ENCODE data around the gene TRMT11. TPM values are rescaled to one million over a fixed set of nuclear protein-coding genes. Genes with fewer than 3 reads are reported as not detected.

The TRMT11 gene
- total RNA-seq, 4 donors from 2014 or later, result 16.1 to 24.9 (median 18.8) TPM

DNA sequence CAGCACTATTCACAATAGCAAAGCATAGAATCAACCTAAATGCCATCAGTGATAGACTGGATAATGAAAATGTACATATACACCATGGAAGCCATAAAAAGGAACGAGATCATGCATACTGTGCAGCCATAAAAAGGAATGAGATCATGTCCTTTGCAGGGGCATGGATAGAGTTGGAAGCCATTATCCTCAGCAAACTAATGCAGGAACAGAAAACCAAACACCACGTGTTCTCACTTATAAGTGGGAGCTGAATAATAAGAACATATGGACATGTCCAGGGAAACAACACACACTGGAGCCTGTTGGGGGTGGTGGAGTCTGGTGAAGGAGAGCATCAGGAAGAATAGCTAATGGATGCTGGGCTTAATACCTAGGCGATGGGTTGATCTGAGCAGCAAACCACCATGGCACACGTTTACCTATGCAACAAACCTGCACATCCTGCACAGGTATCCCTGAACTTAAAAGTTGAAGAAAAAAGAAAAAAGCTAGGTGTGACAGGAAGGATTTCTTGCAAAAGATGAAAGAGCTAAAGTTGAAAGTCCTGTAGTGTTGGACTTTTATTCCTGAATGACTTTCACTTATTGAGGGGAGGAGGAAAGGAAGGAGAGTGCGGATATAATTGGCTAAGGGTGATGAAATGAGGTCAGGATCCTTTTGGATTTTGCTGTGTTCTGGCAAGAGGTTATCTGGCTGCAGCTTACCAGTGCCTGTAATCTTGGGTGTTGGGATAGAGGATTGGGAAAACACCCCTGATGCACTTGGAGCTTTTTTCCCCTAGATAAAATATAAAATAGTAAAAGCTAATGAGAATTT lies 8.5 kb downstream of the TRMT11 start:
- DNase-seq (ENCODE audit: extremely low spot score), result no peak
- no peak for TF ChIP-seq POLR2A (IDR thresholded peaks at IDR 0.05; ENCODE audit: low read depth)
- TF ChIP-seq, protein P1, sequence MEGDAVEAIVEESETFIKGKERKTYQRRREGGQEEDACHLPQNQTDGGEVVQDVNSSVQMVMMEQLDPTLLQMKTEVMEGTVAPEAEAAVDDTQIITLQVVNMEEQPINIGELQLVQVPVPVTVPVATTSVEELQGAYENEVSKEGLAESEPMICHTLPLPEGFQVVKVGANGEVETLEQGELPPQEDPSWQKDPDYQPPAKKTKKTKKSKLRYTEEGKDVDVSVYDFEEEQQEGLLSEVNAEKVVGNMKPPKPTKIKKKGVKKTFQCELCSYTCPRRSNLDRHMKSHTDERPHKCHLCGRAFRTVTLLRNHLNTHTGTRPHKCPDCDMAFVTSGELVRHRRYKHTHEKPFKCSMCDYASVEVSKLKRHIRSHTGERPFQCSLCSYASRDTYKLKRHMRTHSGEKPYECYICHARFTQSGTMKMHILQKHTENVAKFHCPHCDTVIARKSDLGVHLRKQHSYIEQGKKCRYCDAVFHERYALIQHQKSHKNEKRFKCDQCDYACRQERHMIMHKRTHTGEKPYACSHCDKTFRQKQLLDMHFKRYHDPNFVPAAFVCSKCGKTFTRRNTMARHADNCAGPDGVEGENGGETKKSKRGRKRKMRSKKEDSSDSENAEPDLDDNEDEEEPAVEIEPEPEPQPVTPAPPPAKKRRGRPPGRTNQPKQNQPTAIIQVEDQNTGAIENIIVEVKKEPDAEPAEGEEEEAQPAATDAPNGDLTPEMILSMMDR (IDR thresholded peaks at IDR 0.05), result no peak
- no peak for TF ChIP-seq POLR2AphosphoS5 (IDR thresholded peaks at IDR 0.05)
- no peak for TF ChIP-seq EP300 (IDR thresholded peaks at IDR 0.05)
- no peaks in the 10 kb centered on the region for H3K9me3 ChIP-seq
- H3K27me3 ChIP-seq, result no peaks in the 10 kb centered on the region
- H3K4me1 ChIP-seq, result peaks cover 0 to 39% (median 30%) of the 10 kb centered on the region in 4 donors
- H3K36me3 ChIP-seq, result peaks cover 0 to 26% (median 10%) of the 10 kb centered on the region in 4 donors
- H3K27ac ChIP-seq (replicated peaks in 1 of 4), result no peak overlapping the region
- intact Hi-C loops (cut with DNase I), result loop anchor here (10.0 kb wide), 1 partner anchor 1130 kb away; no protein-coding TSS in a partner anchor
- no peak overlapping the region for H3K4me3 ChIP-seq
- WGBS, result 79% methylated on average over 5 of the region's 5 CpGs

DNA sequence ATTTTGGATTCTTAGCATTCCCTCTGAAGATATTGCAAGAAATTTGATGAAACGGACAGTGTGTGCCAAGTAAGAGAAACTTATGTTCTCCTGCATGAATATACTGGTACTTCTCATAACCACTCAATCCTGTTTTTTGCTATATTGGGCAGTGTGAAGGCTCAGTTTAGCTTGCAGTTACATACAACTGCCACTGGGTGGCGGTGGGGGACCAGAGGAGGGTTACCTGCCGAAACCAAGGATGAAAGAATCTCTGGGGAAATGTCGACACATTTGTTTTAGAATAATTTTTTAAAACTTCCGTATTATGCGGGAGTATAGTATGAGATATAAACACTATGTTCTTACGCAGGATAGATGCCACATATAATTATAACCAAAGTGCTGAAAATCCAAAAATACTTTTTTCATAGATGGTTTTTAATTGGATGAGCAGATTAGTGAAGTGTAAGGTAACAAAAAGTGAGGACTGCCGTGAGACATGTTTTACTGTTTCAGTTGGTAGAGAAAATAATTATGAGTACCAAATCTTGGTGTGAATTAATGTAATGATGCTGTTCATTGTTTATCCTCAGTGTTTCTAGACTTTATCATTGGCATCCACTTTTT lies 9.7 kb downstream of the TRMT11 start:
- Histone ChIP-seq H3K4me3 (peak overlapping the region in 3 of 4 donors; percentile 16 to 34 (median 16)), H3K9me3 (no peaks in the 10 kb centered on the region), H3K27ac (replicated peaks in 1 of 4) (no peak overlapping the region), H3K4me1 (peaks cover 0 to 32% (median 20%) of the 10 kb centered on the region in 4 donors), H3K36me3 (peaks cover 0 to 30% (median 19%) of the 10 kb centered on the region in 4 donors), H3K27me3 (no peaks in the 10 kb centered on the region)
- intact Hi-C loops (cut with DNase I), result loop anchor here (10.0 kb wide), 1 partner anchor 1129 kb away; no protein-coding TSS in a partner anchor
- TF ChIP-seq, protein P1 (IDR thresholded peaks at IDR 0.05), result peak in 2 of 3 experiments; percentile 93 to 95
- no peak for TF ChIP-seq POLR2AphosphoS5 (IDR thresholded peaks at IDR 0.05)
- no peak for DNase-seq (ENCODE audit: extremely low spot score)
- WGBS, result 7% methylated on average over 8 of the region's 8 CpGs

DNA sequence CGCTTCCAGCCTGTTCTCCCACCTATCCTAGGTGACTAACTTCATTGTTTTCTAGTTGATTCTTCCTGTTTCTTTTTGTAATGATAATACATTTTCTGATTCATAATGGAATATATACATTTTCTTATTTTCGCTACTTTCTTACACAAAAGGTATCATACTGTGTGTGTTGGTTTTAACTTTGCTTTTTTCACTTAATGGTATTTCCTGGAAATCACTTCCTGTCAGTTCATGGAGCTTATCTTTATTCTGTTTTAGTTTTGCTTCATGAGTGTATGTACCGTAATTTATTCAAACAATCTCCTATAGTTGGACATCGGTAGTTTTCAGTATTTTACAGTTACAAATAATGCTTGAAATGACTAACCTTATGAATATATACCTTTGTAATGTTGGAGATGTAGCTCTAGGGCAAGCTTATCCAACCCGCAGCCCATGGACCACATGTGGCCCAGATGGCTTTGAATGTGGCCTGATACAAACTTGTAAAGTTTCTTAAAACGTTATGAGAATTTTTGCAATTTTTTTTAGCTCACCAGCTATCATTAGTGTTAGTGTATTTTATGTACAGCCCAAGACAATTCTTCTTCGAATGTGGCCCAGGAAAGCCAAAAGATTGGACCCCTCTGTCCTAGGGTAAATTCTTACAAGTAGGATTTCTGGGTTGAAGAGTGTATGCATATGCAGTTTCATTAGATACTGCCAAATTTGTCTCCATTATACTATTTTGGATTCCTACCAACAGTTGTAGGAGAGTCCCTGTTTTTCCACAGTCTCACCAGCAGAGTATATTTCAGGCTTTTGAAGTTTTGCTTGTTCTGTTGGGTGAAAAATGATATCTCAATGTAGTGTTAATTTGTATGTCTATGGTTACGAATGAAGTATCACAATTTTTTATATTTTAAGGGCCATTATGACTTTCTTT lies 16.7 kb downstream of the TRMT11 start:
- H3K9me3 ChIP-seq, result no peaks in the 10 kb centered on the region
- peaks cover 0 to 42% (median 24%) of the 10 kb centered on the region in 4 donors for H3K36me3 ChIP-seq
- TF ChIP-seq POLR2AphosphoS5 (IDR thresholded peaks at IDR 0.05), result no peak
- no peak for TF ChIP-seq POLR2A (IDR thresholded peaks at IDR 0.05; ENCODE audit: low read depth)
- TF ChIP-seq, protein P1 (IDR thresholded peaks at IDR 0.05), result no peak
- TF ChIP-seq EP300 (IDR thresholded peaks at IDR 0.05), result no peak
- H3K27ac ChIP-seq (replicated peaks in 1 of 4), result no peak overlapping the region
- intact Hi-C loops (cut with DNase I), result no loop called here
- DNase-seq (ENCODE audit: extremely low spot score), result no peak
- no peak overlapping the region for H3K4me3 ChIP-seq
- H3K27me3 ChIP-seq, result no peaks in the 10 kb centered on the region
- WGBS, result 90% methylated on average over 8 of the region's 8 CpGs
- no peaks in the 10 kb centered on the region for H3K4me1 ChIP-seq

DNA sequence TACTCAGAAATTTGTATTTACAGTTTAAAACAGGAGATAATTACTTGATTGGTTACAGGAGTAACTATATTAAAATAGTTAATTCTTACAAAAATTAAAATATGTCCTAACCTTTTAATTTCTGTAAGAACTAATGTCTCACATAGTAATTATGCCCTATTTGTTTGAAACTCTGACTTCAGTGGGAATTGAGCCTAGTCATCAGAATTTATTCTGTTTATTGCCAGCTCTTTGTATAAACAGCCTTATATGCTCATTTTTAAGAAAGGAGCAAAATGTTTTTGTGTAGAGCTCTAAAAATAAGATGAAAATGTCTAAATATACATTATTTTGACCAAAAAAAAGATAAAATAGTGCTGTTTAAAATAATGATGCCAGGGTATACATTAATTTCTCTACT lies 21.5 kb downstream of the TRMT11 start:
- intact Hi-C loops (cut with DNase I), result no loop called here
- Histone ChIP-seq H3K4me1 (no peaks in the 10 kb centered on the region), H3K27ac (replicated peaks in 1 of 4) (no peak overlapping the region), H3K4me3 (no peak overlapping the region), H3K27me3 (no peaks in the 10 kb centered on the region), H3K9me3 (no peaks in the 10 kb centered on the region), H3K36me3 (peaks cover 24 to 56% (median 35%) of the 10 kb centered on the region in 4 donors)
- no peak for DNase-seq (ENCODE audit: extremely low spot score)
- TF ChIP-seq POLR2AphosphoS5 (IDR thresholded peaks at IDR 0.05), result no peak
- TF ChIP-seq, protein P1 (IDR thresholded peaks at IDR 0.05), result no peak

Data from esophagus muscularis mucosa (tissue), 4 donors.